ENCODE measurements around the gene HHATL. TPM values are rescaled to one million over a fixed set of nuclear protein-coding genes. Genes with fewer than 3 reads are reported as not detected.

Gene HHATL, protein sequence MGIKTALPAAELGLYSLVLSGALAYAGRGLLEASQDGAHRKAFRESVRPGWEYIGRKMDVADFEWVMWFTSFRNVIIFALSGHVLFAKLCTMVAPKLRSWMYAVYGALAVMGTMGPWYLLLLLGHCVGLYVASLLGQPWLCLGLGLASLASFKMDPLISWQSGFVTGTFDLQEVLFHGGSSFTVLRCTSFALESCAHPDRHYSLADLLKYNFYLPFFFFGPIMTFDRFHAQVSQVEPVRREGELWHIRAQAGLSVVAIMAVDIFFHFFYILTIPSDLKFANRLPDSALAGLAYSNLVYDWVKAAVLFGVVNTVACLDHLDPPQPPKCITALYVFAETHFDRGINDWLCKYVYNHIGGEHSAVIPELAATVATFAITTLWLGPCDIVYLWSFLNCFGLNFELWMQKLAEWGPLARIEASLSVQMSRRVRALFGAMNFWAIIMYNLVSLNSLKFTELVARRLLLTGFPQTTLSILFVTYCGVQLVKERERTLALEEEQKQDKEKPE
- not detected in 2 replicates for total RNA-seq
- long read RNA-seq = 0 reads

DNA sequence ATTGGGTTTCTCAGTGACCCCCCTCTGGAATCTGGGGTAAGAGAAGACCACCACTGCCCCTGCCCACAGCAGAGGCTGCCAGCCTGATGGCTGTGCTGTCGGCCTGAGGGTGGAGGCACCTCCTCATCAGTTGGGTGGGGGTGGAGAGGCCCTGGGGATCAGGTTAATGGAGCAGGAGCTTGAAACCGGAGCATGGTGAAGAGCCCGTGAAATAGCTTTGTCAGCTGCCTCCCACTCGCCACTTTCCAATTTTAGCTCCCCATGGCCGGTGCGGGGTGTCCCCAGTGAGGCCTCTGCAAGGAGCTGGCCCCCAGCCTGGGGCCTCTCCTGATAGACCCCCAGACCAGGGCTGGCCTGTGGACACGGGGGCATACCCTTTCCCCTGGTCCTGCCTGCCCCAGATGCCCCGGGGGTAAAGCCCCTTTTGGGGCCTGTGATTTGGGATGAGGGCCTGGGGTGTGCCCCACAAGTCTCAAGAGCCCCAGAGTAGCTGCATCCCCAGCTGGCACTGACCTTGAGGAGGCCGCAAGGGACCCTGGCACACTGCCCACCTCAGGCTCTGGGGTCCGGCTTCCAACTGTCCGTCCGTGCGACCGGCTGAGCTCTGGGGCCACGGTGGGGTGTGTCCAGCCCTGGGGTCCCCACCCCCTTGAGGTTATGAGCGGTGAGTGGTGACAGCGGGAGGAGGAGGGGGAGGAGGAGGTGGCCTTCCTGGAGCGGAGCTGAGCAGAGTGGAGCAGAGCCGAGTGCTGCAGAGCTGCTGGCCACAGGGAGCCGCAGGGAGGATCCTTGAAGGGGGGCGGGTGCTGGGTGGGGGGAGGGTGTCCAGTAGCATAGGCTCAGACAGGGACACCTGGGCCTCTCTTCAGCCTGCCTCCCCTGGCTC, at the start of gene HHATL:
Gene HHATL, minus strand, starts transcription at position 733 of the 886 bp plus-strand sequence. CDS start 1,972 bp downstream, outside the sequence.
- no peaks in the 10 kb centered on the region for H3K36me3 Mint-ChIP-seq (ENCODE audit: insufficient read depth)
- no peak within 1 kb of the TSS for H3K4me3 Mint-ChIP-seq (ENCODE audit: low read depth)
- TF ChIP-seq, protein P1, sequence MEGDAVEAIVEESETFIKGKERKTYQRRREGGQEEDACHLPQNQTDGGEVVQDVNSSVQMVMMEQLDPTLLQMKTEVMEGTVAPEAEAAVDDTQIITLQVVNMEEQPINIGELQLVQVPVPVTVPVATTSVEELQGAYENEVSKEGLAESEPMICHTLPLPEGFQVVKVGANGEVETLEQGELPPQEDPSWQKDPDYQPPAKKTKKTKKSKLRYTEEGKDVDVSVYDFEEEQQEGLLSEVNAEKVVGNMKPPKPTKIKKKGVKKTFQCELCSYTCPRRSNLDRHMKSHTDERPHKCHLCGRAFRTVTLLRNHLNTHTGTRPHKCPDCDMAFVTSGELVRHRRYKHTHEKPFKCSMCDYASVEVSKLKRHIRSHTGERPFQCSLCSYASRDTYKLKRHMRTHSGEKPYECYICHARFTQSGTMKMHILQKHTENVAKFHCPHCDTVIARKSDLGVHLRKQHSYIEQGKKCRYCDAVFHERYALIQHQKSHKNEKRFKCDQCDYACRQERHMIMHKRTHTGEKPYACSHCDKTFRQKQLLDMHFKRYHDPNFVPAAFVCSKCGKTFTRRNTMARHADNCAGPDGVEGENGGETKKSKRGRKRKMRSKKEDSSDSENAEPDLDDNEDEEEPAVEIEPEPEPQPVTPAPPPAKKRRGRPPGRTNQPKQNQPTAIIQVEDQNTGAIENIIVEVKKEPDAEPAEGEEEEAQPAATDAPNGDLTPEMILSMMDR (IDR thresholded peaks at IDR 0.05; ENCODE audit: unreplicated experiment) = no peak
- H3K9me3 Mint-ChIP-seq (ENCODE audit: low read depth) = no peaks in the 10 kb centered on the region
- H3K4me1 Mint-ChIP-seq (ENCODE audit: low read depth) = no peaks in the 10 kb centered on the region
- DNase-seq (ENCODE audit: low spot score, unreplicated experiment) = no peak
- no peak within 1 kb of the TSS for H3K27ac Mint-ChIP-seq
- peaks cover 10% of the 10 kb centered on the region for H3K27me3 Mint-ChIP-seq

DNA sequence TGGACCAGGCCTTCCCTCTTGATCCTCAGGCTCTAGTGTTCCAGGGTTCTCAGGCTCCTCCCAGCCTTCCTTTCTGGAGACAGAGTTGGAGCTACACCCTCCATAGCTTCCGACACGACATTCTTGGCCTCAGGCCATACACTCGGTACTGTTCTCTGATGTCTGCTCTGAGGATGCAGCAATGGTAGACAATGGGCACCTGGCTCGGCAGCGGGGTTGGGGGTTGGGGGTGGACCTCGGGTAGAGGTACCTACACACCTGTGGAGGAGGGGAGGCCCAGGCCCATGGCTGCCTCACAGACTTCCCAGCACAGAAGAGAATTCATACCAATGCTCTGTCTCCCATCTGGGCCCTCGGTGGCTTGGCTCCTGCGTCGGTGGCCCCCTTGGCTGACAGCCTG, 49.0 kb upstream of the HHATL start:
- TF ChIP-seq, protein P1 (IDR thresholded peaks at IDR 0.05; ENCODE audit: unreplicated experiment) = no peak
- Mint-ChIP-seq H3K27ac (no peak overlapping the region), H3K4me3 (ENCODE audit: low read depth) (no peak overlapping the region), H3K27me3 (no peaks in the 10 kb centered on the region), H3K9me3 (ENCODE audit: low read depth) (no peaks in the 10 kb centered on the region), H3K36me3 (ENCODE audit: insufficient read depth) (no peaks in the 10 kb centered on the region), H3K4me1 (ENCODE audit: low read depth) (peaks cover 3% of the 10 kb centered on the region)
- no peak for DNase-seq (ENCODE audit: low spot score, unreplicated experiment)

DNA sequence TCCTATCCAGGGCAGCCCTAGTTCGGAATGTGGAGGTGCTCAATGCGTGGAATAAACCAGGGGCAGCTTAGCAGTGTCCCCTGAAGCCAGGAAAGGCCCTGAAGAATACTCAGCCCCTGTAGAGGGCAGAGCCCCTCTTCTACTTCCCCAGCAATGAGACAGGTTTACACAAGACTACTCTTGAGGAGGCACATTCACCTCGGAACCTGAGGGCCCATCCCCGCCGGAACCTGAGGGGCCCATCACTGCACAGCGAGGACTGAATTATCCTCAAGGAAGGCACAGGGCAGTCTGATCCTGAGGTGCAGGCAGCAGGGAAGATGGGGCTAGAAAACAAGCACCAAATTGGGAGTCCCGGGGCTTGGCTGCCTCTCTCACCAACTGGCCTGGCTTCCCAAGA, 48.2 kb upstream of the HHATL start:
- Mint-ChIP-seq H3K27me3 (no peaks in the 10 kb centered on the region), H3K4me1 (ENCODE audit: low read depth) (peaks cover 10% of the 10 kb centered on the region), H3K9me3 (ENCODE audit: low read depth) (no peaks in the 10 kb centered on the region), H3K36me3 (ENCODE audit: insufficient read depth) (no peaks in the 10 kb centered on the region), H3K27ac (no peak overlapping the region), H3K4me3 (ENCODE audit: low read depth) (no peak overlapping the region)
- TF ChIP-seq, protein P1 (IDR thresholded peaks at IDR 0.05; ENCODE audit: unreplicated experiment) = no peak
- no peak for DNase-seq (ENCODE audit: low spot score, unreplicated experiment)

DNA sequence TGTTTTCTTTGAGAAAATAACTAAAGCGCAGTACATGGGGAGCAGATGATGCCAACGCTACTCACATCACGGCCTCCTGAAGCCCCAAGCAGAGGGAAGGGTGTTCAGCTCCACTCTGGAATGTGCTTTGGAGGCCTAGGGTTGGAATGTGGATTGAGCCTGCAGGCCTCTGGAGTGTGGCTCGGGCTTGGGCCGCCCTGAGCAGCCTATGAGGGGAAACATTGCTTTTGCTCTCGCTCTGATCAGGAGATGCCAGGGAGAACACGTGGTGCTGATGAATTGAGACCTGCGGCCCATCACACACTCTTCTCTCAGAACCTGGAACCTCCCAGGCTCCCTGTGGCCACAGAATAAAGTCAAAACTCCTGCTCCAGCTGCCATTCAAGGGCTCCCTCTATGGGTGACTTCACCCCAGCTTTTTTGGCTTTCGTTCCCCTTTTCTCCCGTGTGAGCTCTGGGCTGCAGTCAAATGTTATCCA, 47.2 kb upstream of the HHATL start:
- H3K4me3 Mint-ChIP-seq (ENCODE audit: low read depth) = no peak overlapping the region
- TF ChIP-seq, protein P1 (IDR thresholded peaks at IDR 0.05; ENCODE audit: unreplicated experiment) = peak; percentile 49
- no peak overlapping the region for H3K27ac Mint-ChIP-seq
- DNase-seq (ENCODE audit: low spot score, unreplicated experiment) = no peak
- no peaks in the 10 kb centered on the region for H3K27me3 Mint-ChIP-seq
- H3K36me3 Mint-ChIP-seq (ENCODE audit: insufficient read depth) = no peaks in the 10 kb centered on the region
- no peaks in the 10 kb centered on the region for H3K9me3 Mint-ChIP-seq (ENCODE audit: low read depth)
- H3K4me1 Mint-ChIP-seq (ENCODE audit: low read depth) = peaks cover 12% of the 10 kb centered on the region

Measured in progenitor cell of endocrine pancreas (in vitro differentiated cells).